Small intestine (tissue), 7 donors: ENCODE measurements around the gene MSLN. TPM values are rescaled to one million over a fixed set of nuclear protein-coding genes. Genes with fewer than 3 reads are reported as not detected.
"Not testable (repeated sequence)": the region's sequence is repeated elsewhere in the genome, so short reads cannot be mapped to it uniquely, and the experiment has no call there.

Source experiments
- DNase-seq, 2 donors: peaks; one replicate each; pipeline versions ENCODE4 v3.0.0 to v3.0.0-alpha.2; 2013
- FAIRE-seq: peaks from 2 replicates; lab custom pipeline; 2012; peaks lifted over from hg19 to GRCh38; lab: Jason Lieb, UNC
- H3K27ac ChIP-seq, 3 donors: one replicate each; pipeline ENCODE4 v1.5.1; 2013; ENCODE audit warnings: low read length in 2 of 3, mild to moderate bottlenecking in 2 of 3, control low read depth in 1 of 3, inconsistent platforms in 1 of 3, low read depth in 1 of 3, moderate library complexity in 1 of 3
- H3K27me3 ChIP-seq, 3 donors: one replicate each; pipeline ENCODE4 v1.6.1; 2013; ENCODE audit warnings: low read length in 3 of 3, inconsistent platforms in 1 of 3; ENCODE audit not compliant: control insufficient read depth in 3 of 3, insufficient read depth in 3 of 3
- H3K36me3 ChIP-seq, 3 donors: one replicate each; pipeline ENCODE4 v1.6.1; 2013; ENCODE audit warnings: low read length in 3 of 3, inconsistent platforms in 1 of 3, low read depth in 1 of 3, mild to moderate bottlenecking in 1 of 3, moderate library complexity in 1 of 3; ENCODE audit not compliant: control insufficient read depth in 3 of 3, insufficient read depth in 2 of 3
- H3K4me1 ChIP-seq, 3 donors: one replicate each; pipeline ENCODE4 v1.6.1; 2013; ENCODE audit warnings: low read length in 2 of 3, inconsistent platforms in 1 of 3, low read depth in 1 of 3, mild to moderate bottlenecking in 1 of 3, moderate library complexity in 1 of 3; ENCODE audit not compliant: control insufficient read depth in 3 of 3, insufficient read depth in 2 of 3
- H3K4me3 ChIP-seq, 3 donors: one replicate each; pipeline ENCODE4 v1.5.1; 2013; ENCODE audit warnings: low read length in 3 of 3, control low read depth in 1 of 3, inconsistent platforms in 1 of 3, low read depth in 1 of 3, mild to moderate bottlenecking in 1 of 3, moderate library complexity in 1 of 3
- H3K9me3 ChIP-seq, 2 donors: one replicate each; pipeline ENCODE4 v1.6.1; 2013; ENCODE audit warnings: low read depth in 1 of 2, low read length in 1 of 2; ENCODE audit not compliant: control insufficient read depth in 2 of 2, insufficient read depth in 1 of 2
- WGBS, 3 donors: extraction: QIAGEN DNeasy Blood & Tissue Kit; methylation state at CpG; one replicate each; pipeline ENCODE4 v1.1.7; 2013; 5-methylcytosine and 5-hydroxymethylcytosine counted together
- polyA plus RNA-seq, 4 donors: library from polyadenylated mRNA; stranded (reverse) in 3 of 4; unstranded in 1 of 4; fragments of 200-250 nt in 3 of 4; fragments of 120-200 nt in 1 of 4; gene quantifications; one replicate each; pipeline versions ENCODE4 v1.2.1 to v1.2.3, GENCODE V29; 2013
- donor health status: healthy with polysubstance abuse.
- donor health status: control.
- donor health status: control.
- donor health status: Bipolar disorder and iron deficiency.
- donor health status: healthy.

Gene MSLN
- polyA plus RNA-seq, 4 donors: 1.3 to 29.7 (median 4.5) TPM

- H3K27ac ChIP-seq, DNase-seq, H3K4me3 ChIP-seq, H3K9me3 ChIP-seq, H3K4me1 ChIP-seq, H3K27me3 ChIP-seq, FAIRE-seq, H3K36me3 ChIP-seq: not testable (repeated sequence)
- WGBS, 3 donors: 71 to 84% (median 77%) methylated on average over 11 of the region's 11 CpGs
These were observed 6.4 kb upstream of the MSLN start for GRCh38 chr16:754121-754607.

GRCh38 chr16:754656-755055 lies 5.9 kb upstream of the MSLN start:
- Histone ChIP-seq H3K27me3 (peaks cover 2 to 8% (median 6%) of the 10 kb centered on the region in 3 donors), H3K27ac (no peak overlapping the region), H3K4me1 (peaks cover 0 to 7% (median 0%) of the 10 kb centered on the region in 3 donors), H3K9me3 (peaks cover 0 to 3% of the 10 kb centered on the region in 2 donors), H3K4me3 (no peak overlapping the region), H3K36me3 (no peaks in the 10 kb centered on the region)
- WGBS, 3 donors: 35 to 39% (median 36%) methylated on average over 11 of the region's 11 CpGs
- no peak for DNase-seq
- no peak for FAIRE-seq

GRCh38 chr16:756428-756827 lies 4.1 kb upstream of the MSLN start:
- 87 to 93% (median 90%) methylated on average over 5 of the region's 5 CpGs for WGBS, 3 donors
- H3K4me3 ChIP-seq: no peak overlapping the region
- FAIRE-seq: no peak

GRCh38 chr16:759110-759910 lies 1.2 kb upstream of the MSLN start:
- 77 to 83% (median 80%) methylated on average over 34 of the region's 34 CpGs for WGBS, 3 donors
- H3K36me3 ChIP-seq: no peaks in the 10 kb centered on the region
- H3K27me3 ChIP-seq: no peaks in the 10 kb centered on the region

More at GRCh38 chr16:756428-756827, 4.1 kb upstream of the MSLN start:
- H3K4me1 ChIP-seq: peaks cover 0 to 20% (median 0%) of the 10 kb centered on the region in 3 donors
- H3K27ac ChIP-seq: no peak overlapping the region
- peaks cover 0 to 3% of the 10 kb centered on the region in 2 donors for H3K9me3 ChIP-seq
- H3K27me3 ChIP-seq: peaks cover 0 to 3% (median under 1%) of the 10 kb centered on the region in 3 donors
- H3K36me3 ChIP-seq: no peaks in the 10 kb centered on the region
- DNase-seq: no peak

GRCh38 chr16:760065-760464 lies 469 bp upstream of the MSLN start:
- Histone ChIP-seq H3K9me3 (peaks cover 0 to 3% of the 10 kb centered on the region in 2 donors), H3K27ac (no peak overlapping the region), H3K27me3 (no peaks in the 10 kb centered on the region), H3K36me3 (no peaks in the 10 kb centered on the region), H3K4me3 (no peak overlapping the region), H3K4me1 (peaks cover 0 to 29% (median 0%) of the 10 kb centered on the region in 3 donors)
- DNase-seq (no peak), FAIRE-seq (no peak)
- 72 to 79% (median 75%) methylated on average over 12 to 15 of the region's 15 CpGs for WGBS, 3 donors

More at GRCh38 chr16:759110-759910, 1.2 kb upstream of the MSLN start:
- H3K27ac ChIP-seq: no peak overlapping the region
- H3K4me3 ChIP-seq: no peak overlapping the region
- FAIRE-seq: no peak
- peak in 1 of 2 donors; percentile 42 for DNase-seq
- peaks cover 0 to 29% (median 0%) of the 10 kb centered on the region in 3 donors for H3K4me1 ChIP-seq
- peaks cover 0 to 3% of the 10 kb centered on the region in 2 donors for H3K9me3 ChIP-seq

- Histone ChIP-seq H3K4me1 (peaks cover 0 to 29% (median 0%) of the 10 kb centered on the region in 3 donors), H3K27ac (peak overlapping the region in 1 of 3 donors; percentile 85), H3K27me3 (no peaks in the 10 kb centered on the region), H3K36me3 (no peaks in the 10 kb centered on the region), H3K9me3 (no peaks in the 10 kb centered on the region), H3K4me3 (no peak overlapping the region)
- WGBS, 3 donors: 24 to 61% (median 43%) methylated on average over 15 to 22 of the region's 22 CpGs
- FAIRE-seq: no peak
- DNase-seq: peak in 1 of 2 donors; percentile 60
These were observed 1.3 kb downstream of the MSLN start for GRCh38 chr16:761625-762513.

GRCh38 chr16:762595-763268 lies 2.2 kb downstream of the MSLN start:
- H3K27me3 ChIP-seq: no peaks in the 10 kb centered on the region
- no peak overlapping the region for H3K27ac ChIP-seq
- H3K4me1 ChIP-seq: peaks cover 0 to 29% (median 0%) of the 10 kb centered on the region in 3 donors
- DNase-seq: no peak
- no peak for FAIRE-seq
- H3K4me3 ChIP-seq: no peak overlapping the region
- WGBS, 3 donors: 67 to 83% (median 79%) methylated on average over 14 to 17 of the region's 17 CpGs
- H3K9me3 ChIP-seq: no peaks in the 10 kb centered on the region
- no peaks in the 10 kb centered on the region for H3K36me3 ChIP-seq
